Sigmoid colon (tissue), 3 donors: ENCODE data around the gene PPP2R2C.

Source experiments
- CTCF ChIP-seq, 4 experiments: fragments of 450-650 bp in 3 of 4; fragments of 200-600 bp in 1 of 4; IDR thresholded peaks; one replicate each; pipeline ENCODE4 v1.5.1; 2016 to 2019; ENCODE audit warnings: antibody characterized with exemption in 4 of 4, mild to moderate bottlenecking in 3 of 4, moderate library complexity in 2 of 4
- POLR2A ChIP-seq, 2 donors: fragments of 450-650 bp; IDR thresholded peaks; one replicate each; pipeline ENCODE4 v1.6.1; 2016; ENCODE audit warnings: antibody characterized with exemption in 2 of 2, mild to moderate bottlenecking in 2 of 2, moderate library complexity in 2 of 2

- no peak for TF ChIP-seq CTCF (IDR thresholded peaks at IDR 0.05)
- TF ChIP-seq POLR2A (IDR thresholded peaks at IDR 0.05), result no peak
Measured at GRCh38 chr4:6388713-6389112, 83.7 kb downstream of the PPP2R2C start.
